Fibroblast of lung (primary cell): ENCODE results near the gene NAA80. TPM values are rescaled to one million over a fixed set of nuclear protein-coding genes. Genes with fewer than 3 reads are reported as not detected.
A peak's percentile ranks its signal among the peaks of the same experiment; 100 is the strongest.

Experiments
- DNase-seq, 2 donors: peaks; one replicate each; pipeline versions ENCODE4 v3.0.0 to v3.0.0-alpha.2; 2010; ENCODE audit warnings: low read depth in 2 of 2
- H2AFZ ChIP-seq: 2 replicates; pipeline ENCODE4 v1.5.1; 2012; ENCODE audit warnings: low read length, control low read depth, inconsistent platforms
- H3K27ac ChIP-seq: 2 replicates; pipeline ENCODE4 v1.5.1; 2011; ENCODE audit warnings: low read length, control low read depth; ENCODE audit not compliant: insufficient read depth
- H3K27me3 ChIP-seq: 2 replicates; pipeline ENCODE4 v1.5.1; 2011; ENCODE audit warnings: mild to moderate bottlenecking, low read length; ENCODE audit not compliant: control insufficient read depth, insufficient read depth
- H3K36me3 ChIP-seq: 2 replicates; pipeline ENCODE4 v1.5.1; 2011; ENCODE audit warnings: low read length; ENCODE audit not compliant: control insufficient read depth, insufficient read depth
- H3K4me1 ChIP-seq: 2 replicates; pipeline ENCODE4 v1.5.1; 2011; ENCODE audit warnings: low read length; ENCODE audit not compliant: control insufficient read depth, insufficient read depth; ENCODE audit errors: extremely low read depth
- H3K4me2 ChIP-seq: 2 replicates; pipeline ENCODE4 v1.5.1; 2011; ENCODE audit warnings: low read length, control low read depth; ENCODE audit not compliant: insufficient read depth; ENCODE audit errors: extremely low read depth
- H3K4me3 ChIP-seq, 4 experiments: fragments of 200-600 bp in 1 of 4; sonication (generic) in 1 of 4; replicated peaks in 1 of 4; 2 replicates each; pipeline ENCODE4 v1.5.1; 2011 to 2016; ENCODE audit warnings: low read length in 4 of 4, low read depth in 3 of 4, mild to moderate bottlenecking in 3 of 4, control low read depth in 2 of 4, inconsistent platforms in 1 of 4, mixed read lengths in 1 of 4; ENCODE audit not compliant: insufficient read depth in 1 of 4; ENCODE audit errors: control extremely low read depth in 1 of 4
- H3K79me2 ChIP-seq: 2 replicates; pipeline ENCODE4 v1.5.1; 2012; ENCODE audit warnings: mild to moderate bottlenecking, low read length, inconsistent platforms; ENCODE audit not compliant: control insufficient read depth, insufficient read depth
- H3K9ac ChIP-seq: 2 replicates; pipeline ENCODE4 v1.5.1; 2011; ENCODE audit warnings: mild to moderate bottlenecking, low read length, control low read depth; ENCODE audit not compliant: insufficient read depth
- H3K9me3 ChIP-seq: 2 replicates; pipeline ENCODE4 v1.5.1; 2012; ENCODE audit warnings: low read depth, low read length; ENCODE audit not compliant: control insufficient read depth, insufficient read depth
- H4K20me1 ChIP-seq: 2 replicates; pipeline ENCODE4 v1.5.1; 2011; ENCODE audit warnings: low read length; ENCODE audit not compliant: control insufficient read depth, insufficient read depth; ENCODE audit errors: extremely low read depth
- EZH2 ChIP-seq: IDR thresholded peaks from 2 replicates; pipeline ENCODE4 v1.5.1; 2012; ENCODE audit warnings: low read length, control low read depth, mild to moderate bottlenecking; ENCODE audit errors: missing control alignments
- polyA plus RNA-seq, 2 donors: library from polyadenylated mRNA; depleted of rRNA in 1 of 2; stranded (reverse) in 1 of 2; unstranded in 1 of 2; fragments of >200 nt; gene quantifications; 2 replicates each; pipeline ENCODE4 v1.2.1, GENCODE V29; 2011 to 2012; ENCODE audit warnings: missing spikeins in 1 of 2
- total RNA-seq: library from RNA; depleted of rRNA; stranded (reverse); fragments of >200 nt; gene quantifications from 2 replicates; pipeline ENCODE4 v1.2.1, GENCODE V29; 2014
- TF ChIP-seq, protein P1 (sequence below), 2 donors: IDR thresholded peaks in 1 of 2; conservative IDR thresholded peaks in 1 of 2; 1 replicate in 1 of 2; 2 replicates in 1 of 2; pipeline ENCODE4 v1.5.1; 2011 to 2012; ENCODE audit warnings: low read length in 2 of 2, control low read depth in 1 of 2, inconsistent platforms in 1 of 2, low read depth in 1 of 2, mild to moderate bottlenecking in 1 of 2

NAA80 gene
- total and polyA plus RNA-seq, 2 donors (not counting 1 experiment from before 2014, with no cell fraction given), result 3.1 to 3.8 TPM

DNA sequence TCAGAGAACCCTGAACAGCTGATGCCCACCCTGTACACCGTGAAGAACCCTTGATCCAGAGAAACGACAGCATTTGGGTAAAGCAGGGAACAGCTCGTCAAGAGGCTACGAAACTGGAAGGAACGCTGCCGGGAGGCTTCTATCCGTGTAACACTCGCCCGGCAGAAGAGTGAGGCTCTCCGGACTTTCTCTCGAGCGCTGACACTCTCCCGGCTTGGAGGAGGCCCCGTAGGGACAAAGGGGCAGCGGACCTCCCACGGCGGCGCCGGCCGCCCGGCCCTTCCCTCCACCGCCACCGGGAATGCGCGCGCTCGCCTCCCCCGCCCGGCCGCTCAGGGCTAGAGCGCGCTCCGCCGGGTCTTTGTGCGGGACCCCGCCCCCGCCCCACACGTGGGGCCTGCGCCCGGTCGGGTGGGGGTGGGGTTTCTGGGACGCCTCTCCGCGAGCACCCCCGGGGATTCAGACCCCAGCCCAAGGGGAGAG lies 21.7 kb upstream of the NAA80 start:
- Histone ChIP-seq H2AFZ (no peak overlapping the region), H4K20me1 (no peaks in the 10 kb centered on the region), H3K79me2 (peaks cover 23% of the 10 kb centered on the region), H3K9ac (peak overlapping the region; percentile 99), H3K27ac (peak overlapping the region; percentile 99), H3K9me3 (no peaks in the 10 kb centered on the region), H3K36me3 (peaks cover 19% of the 10 kb centered on the region), H3K4me1 (peaks cover 7% of the 10 kb centered on the region), H3K4me2 (peak overlapping the region; percentile 87), H3K27me3 (no peaks in the 10 kb centered on the region), H3K4me3 (peak overlapping the region; percentile 64 to 84 (median 68))
- TF ChIP-seq, protein P1, sequence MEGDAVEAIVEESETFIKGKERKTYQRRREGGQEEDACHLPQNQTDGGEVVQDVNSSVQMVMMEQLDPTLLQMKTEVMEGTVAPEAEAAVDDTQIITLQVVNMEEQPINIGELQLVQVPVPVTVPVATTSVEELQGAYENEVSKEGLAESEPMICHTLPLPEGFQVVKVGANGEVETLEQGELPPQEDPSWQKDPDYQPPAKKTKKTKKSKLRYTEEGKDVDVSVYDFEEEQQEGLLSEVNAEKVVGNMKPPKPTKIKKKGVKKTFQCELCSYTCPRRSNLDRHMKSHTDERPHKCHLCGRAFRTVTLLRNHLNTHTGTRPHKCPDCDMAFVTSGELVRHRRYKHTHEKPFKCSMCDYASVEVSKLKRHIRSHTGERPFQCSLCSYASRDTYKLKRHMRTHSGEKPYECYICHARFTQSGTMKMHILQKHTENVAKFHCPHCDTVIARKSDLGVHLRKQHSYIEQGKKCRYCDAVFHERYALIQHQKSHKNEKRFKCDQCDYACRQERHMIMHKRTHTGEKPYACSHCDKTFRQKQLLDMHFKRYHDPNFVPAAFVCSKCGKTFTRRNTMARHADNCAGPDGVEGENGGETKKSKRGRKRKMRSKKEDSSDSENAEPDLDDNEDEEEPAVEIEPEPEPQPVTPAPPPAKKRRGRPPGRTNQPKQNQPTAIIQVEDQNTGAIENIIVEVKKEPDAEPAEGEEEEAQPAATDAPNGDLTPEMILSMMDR (conservative IDR thresholded peaks at IDR 0.05 in 1 of 2, IDR thresholded peaks at IDR 0.05 in 1 of 2; ENCODE audit: low read depth in 1 of 2, low read length in 2 of 2), result no peak
- TF ChIP-seq EZH2, result no peak
- DNase-seq, result peak; percentile 65

DNA sequence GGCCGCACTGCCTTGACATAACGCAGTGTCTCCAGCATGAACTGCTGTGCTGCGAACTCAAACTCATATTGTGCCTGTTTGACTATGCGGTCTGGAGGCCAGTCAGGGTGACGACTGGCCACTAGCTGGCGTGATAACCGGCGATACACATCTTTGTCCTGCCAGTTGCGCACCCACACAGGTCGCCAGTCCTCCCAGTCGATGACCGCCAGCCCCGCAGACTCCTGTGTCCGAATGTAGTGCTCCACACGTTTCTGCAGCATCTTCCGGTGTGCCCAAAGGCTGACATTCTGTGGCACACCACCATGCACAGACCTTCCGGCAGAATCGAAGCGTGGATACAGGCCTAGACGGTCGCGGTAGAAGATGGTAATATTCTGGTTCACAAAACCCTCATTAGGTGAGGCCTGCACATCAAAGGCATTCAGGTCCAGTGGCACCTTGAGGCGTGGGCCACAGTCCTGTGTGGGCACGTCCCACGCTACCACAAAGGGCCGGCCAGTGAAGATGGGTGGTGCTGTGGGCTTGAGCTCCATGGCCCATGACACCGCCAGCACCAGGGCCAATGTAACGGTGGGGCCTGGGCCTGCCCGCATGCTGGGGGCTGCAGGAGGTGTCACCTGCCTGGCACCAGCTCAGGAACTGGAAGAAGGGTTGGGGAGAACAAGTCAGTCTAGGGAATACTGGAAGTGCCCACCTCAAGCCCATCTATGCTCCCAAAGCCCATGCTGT lies 20.9 kb upstream of the NAA80 start:
- no peak for DNase-seq
- H3K27ac ChIP-seq, result no peak overlapping the region
- no peaks in the 10 kb centered on the region for H3K9me3 ChIP-seq
- H3K4me3 ChIP-seq, result peak overlapping the region; percentile 64 to 84 (median 68)
- peaks cover 18% of the 10 kb centered on the region for H3K36me3 ChIP-seq
- peaks cover 23% of the 10 kb centered on the region for H3K79me2 ChIP-seq
- no peaks in the 10 kb centered on the region for H4K20me1 ChIP-seq
- H3K27me3 ChIP-seq, result no peaks in the 10 kb centered on the region
- peaks cover 7% of the 10 kb centered on the region for H3K4me1 ChIP-seq
- no peak for TF ChIP-seq EZH2
- no peak overlapping the region for H3K9ac ChIP-seq
- H3K4me2 ChIP-seq, result peak overlapping the region; percentile 87
- H2AFZ ChIP-seq, result no peak overlapping the region

GRCh38 chr3:50319181-50319893 lies 20.1 kb upstream of the NAA80 start:
- no peak overlapping the region for H3K9ac ChIP-seq
- H3K27ac ChIP-seq, result no peak overlapping the region
- peaks cover 23% of the 10 kb centered on the region for H3K79me2 ChIP-seq
- H2AFZ ChIP-seq, result no peak overlapping the region
- TF ChIP-seq, protein P1 (conservative IDR thresholded peaks at IDR 0.05 in 1 of 2, IDR thresholded peaks at IDR 0.05 in 1 of 2; ENCODE audit: low read depth in 1 of 2, low read length in 2 of 2), result no peak
- no peak for TF ChIP-seq EZH2
- no peaks in the 10 kb centered on the region for H3K9me3 ChIP-seq
- DNase-seq, result no peak
- H3K4me1 ChIP-seq, result peaks cover 7% of the 10 kb centered on the region
- no peaks in the 10 kb centered on the region for H3K27me3 ChIP-seq
- H3K4me3 ChIP-seq, result no peak overlapping the region
- no peaks in the 10 kb centered on the region for H4K20me1 ChIP-seq
- no peak overlapping the region for H3K4me2 ChIP-seq
- H3K36me3 ChIP-seq, result peaks cover 18% of the 10 kb centered on the region
